Mucosa of descending colon (tissue), 3 donors: Measurements from ENCODE around the gene PALM2AKAP2. TPM values are rescaled to one million over a fixed set of nuclear protein-coding genes. Genes with fewer than 3 reads are reported as not detected.

Source experiments
- ATAC-seq: fragments of 200-7000 bp; cut with Tn5 transposase; one replicate; pipeline ENCODE4 v1.9.1; 2020; ENCODE audit warnings: mild to moderate bottlenecking, moderate library complexity
- DNase-seq, 3 donors: peaks; one replicate each; pipeline ENCODE4 v3.0.0-alpha.2; 2020
- H3K36me3 ChIP-seq: fragments of 200-600 bp; one replicate; pipeline ENCODE4 v1.8.0; 2021; ENCODE audit warnings: low read depth, mild to moderate bottlenecking
- H3K4me1 ChIP-seq: fragments of 200-600 bp; one replicate; pipeline ENCODE4 v1.8.0; 2021; ENCODE audit warnings: low read depth, mild to moderate bottlenecking
- H3K4me3 ChIP-seq: fragments of 200-600 bp; one replicate; pipeline ENCODE4 v1.8.0; 2021; ENCODE audit warnings: mild to moderate bottlenecking
- H3K9me3 ChIP-seq: fragments of 200-600 bp; one replicate; pipeline ENCODE4 v1.8.0; 2021; ENCODE audit warnings: mild to moderate bottlenecking
- intact Hi-C, 2 donors: fragments of 100-400 bp; cut with DNase I in 1 of 2; cut with micrococcal nuclease in 1 of 2; formaldehyde crosslinking; loops; one replicate each; pipeline versions ENCODE4 v1.11.0 to v1.11.1; 2022; cut with DNase I, micrococcal nuclease
- total RNA-seq, 3 donors: library from RNA; stranded (reverse); fragmentation: NEBNext Ultra II Directional in 2 of 3; extraction: Animal tissue kit (Norgen Biotek cat#: 25700) in 2 of 3; gene quantifications; one replicate each; pipeline versions ENCODE4 v1.2.1 to v1.2.4, GENCODE V29; 2021 to 2023
- TF ChIP-seq, protein P1 (sequence below): fragments of 200-600 bp; IDR thresholded peaks from one replicate; pipeline ENCODE4 v1.8.0; 2022; ENCODE audit warnings: antibody characterized with exemption, mild to moderate bottlenecking
- donor health status: DM: no; HTN: no; CAD: no; lungs with moderate emphysema.
- donor health status: DM: no; HTN: no; CAD: no.
- donor health status: DM: no; HTN: yes; CAD: no.

PALM2AKAP2 gene
- total RNA-seq, 3 donors from 2014 or later, result 0.69 to 5.3 (median 2.0) TPM

DNA sequence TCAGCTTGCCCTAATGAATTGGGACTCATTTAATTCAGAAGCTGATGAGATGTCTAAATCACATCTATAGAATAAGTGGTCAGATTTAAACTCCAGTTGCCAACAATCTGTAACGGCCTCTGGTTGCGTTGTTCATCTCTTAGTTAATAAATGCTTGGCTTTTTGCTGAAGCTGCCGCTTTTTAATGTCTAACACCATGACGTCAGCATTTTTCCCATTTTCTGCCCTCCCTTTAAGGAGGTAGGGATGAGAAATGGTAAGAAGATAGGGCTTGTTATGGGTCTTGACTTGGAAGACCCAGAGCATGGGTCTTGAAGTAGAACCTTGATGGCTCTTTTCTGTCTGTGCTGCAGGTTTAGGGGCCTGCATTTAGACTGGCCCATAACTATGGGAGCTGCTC is 33.3 kb downstream of the PALM2AKAP2 start:
- TF ChIP-seq, protein P1, sequence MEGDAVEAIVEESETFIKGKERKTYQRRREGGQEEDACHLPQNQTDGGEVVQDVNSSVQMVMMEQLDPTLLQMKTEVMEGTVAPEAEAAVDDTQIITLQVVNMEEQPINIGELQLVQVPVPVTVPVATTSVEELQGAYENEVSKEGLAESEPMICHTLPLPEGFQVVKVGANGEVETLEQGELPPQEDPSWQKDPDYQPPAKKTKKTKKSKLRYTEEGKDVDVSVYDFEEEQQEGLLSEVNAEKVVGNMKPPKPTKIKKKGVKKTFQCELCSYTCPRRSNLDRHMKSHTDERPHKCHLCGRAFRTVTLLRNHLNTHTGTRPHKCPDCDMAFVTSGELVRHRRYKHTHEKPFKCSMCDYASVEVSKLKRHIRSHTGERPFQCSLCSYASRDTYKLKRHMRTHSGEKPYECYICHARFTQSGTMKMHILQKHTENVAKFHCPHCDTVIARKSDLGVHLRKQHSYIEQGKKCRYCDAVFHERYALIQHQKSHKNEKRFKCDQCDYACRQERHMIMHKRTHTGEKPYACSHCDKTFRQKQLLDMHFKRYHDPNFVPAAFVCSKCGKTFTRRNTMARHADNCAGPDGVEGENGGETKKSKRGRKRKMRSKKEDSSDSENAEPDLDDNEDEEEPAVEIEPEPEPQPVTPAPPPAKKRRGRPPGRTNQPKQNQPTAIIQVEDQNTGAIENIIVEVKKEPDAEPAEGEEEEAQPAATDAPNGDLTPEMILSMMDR, result no peak
- ATAC-seq (no peak), DNase-seq (no peak)
- H3K9me3 ChIP-seq, result no peaks in the 10 kb centered on the region
- H3K4me1 ChIP-seq, result no peaks in the 10 kb centered on the region
- intact Hi-C loops, result no loop called here
- no peaks in the 10 kb centered on the region for H3K36me3 ChIP-seq
- H3K4me3 ChIP-seq, result no peak overlapping the region

DNA sequence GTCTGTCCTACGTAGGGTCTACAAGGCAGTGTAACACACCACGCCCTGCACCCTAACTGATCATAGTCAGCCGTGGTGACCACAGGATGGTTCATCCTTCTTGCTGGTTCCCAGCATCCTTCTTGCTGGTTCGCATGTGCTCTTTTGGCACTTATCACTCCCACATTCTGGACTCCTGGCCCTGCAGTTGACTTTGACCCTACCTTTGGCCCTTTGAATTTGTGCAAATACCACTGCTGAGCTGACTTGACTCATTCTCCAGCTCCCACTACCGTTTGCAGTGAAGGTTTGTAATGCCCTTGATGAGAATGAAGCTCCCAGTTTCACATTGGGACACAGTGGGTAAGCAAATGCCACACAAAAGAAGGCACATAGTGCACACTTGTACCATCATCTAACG is 33.8 kb downstream of the PALM2AKAP2 start:
- Histone ChIP-seq H3K4me3 (no peak overlapping the region), H3K9me3 (no peaks in the 10 kb centered on the region), H3K4me1 (no peaks in the 10 kb centered on the region), H3K36me3 (no peaks in the 10 kb centered on the region)
- TF ChIP-seq, protein P1, result no peak
- DNase-seq (no peak), ATAC-seq (no peak)
- intact Hi-C loops, result no loop called here

DNA sequence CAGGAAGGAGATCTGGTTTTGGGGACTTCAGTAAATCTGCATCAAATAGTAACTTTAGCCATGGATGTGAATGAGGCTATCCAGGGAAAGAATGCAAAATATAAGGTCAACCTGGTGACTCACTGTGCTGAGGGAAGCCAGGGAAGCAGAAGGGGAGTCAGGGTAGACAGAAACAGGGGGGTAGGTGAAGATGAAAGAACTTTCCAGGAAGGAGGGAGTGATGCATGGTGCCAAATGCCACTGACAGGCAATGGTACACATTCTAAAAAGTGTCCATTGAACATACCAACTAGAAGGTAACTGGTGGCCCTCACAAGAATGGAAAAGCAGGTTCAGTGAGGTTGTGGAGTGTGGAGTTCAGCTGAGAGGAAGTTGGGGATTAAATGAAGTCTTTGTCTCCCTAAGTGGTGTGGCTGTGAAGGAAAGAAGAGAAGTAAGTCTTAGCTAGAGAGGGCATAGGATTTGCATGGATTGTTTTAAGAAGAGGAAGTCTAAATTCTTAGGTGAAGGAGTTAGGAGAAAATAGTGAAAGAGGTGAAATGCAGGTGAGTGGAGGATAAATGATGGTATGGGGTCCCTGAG is 35.5 kb downstream of the PALM2AKAP2 start:
- ATAC-seq, result no peak
- no peak overlapping the region for H3K4me3 ChIP-seq
- no peaks in the 10 kb centered on the region for H3K9me3 ChIP-seq
- no peaks in the 10 kb centered on the region for H3K36me3 ChIP-seq
- DNase-seq, result no peak
- H3K4me1 ChIP-seq, result no peaks in the 10 kb centered on the region
- TF ChIP-seq, protein P1, result no peak
- intact Hi-C loops, result loop anchor here (5.0 kb wide), 2 partner anchors 238 to 243 kb away; no protein-coding TSS in a partner anchor

DNA sequence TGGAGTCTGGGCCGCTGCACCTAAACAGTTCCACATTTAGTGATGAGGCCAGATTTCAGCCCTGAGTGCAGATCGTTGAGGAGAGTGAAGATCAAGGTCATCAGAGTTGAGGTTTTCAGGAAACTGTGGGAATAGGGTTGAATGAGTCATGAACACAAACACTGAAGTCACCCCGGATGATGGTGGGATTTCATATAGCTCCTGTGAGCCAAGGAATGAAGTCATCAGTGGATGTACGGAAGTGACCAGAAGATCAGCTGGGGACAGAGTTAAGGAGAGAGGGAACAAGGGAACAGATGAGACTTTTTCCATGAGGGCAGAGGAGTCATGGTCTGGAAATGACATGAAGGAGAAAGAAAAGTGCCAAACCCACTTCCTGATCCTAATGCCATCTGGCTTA is 36.5 kb downstream of the PALM2AKAP2 start:
- intact Hi-C loops, result loop anchor here (5.0 kb wide), 2 partner anchors 239 to 244 kb away; no protein-coding TSS in a partner anchor
- TF ChIP-seq, protein P1, result no peak
- ATAC-seq (peak; percentile 70), DNase-seq (peak in 1 of 3 donors; percentile 7)
- no peaks in the 10 kb centered on the region for H3K4me1 ChIP-seq
- H3K9me3 ChIP-seq, result no peaks in the 10 kb centered on the region
- H3K36me3 ChIP-seq, result no peaks in the 10 kb centered on the region
- H3K4me3 ChIP-seq, result no peak overlapping the region

DNA sequence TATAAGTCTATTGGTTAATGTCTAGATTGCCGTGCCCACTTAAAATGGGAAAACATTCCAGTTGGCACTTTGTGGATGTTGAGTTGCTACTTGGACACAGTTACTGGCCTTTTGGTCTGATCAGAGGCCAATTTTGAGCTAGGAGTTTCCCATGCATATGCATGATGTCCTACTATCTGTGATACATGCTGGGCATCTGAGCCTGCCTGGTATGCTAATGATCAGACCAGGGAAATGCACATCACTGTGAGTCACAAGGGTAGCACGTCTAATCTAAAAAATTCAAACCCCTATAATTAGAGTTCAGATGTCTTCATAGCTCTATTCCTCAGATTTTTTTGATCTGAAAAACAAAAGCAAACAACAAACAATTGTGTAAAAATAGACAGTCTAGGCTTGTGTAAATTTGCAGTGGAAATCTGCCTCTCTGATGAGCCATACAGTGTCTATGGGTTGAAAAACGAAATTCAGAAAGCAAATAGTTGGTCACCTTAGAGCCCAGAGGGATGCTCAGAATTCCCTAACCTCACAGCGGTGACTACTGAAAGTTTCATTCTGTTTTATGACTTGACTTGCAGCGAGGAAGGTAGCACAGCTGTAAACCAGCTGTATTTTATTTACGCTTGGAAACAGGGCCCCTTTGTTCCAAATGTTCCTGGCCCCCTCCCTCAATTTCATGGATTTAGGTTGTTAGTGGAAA is 37.3 kb downstream of the PALM2AKAP2 start:
- no peaks in the 10 kb centered on the region for H3K4me1 ChIP-seq
- H3K4me3 ChIP-seq, result no peak overlapping the region
- ATAC-seq (no peak), DNase-seq (no peak)
- intact Hi-C loops, result loop anchor here (5.0 kb wide), 2 partner anchors 240 to 245 kb away; no protein-coding TSS in a partner anchor
- TF ChIP-seq, protein P1, result no peak
- no peaks in the 10 kb centered on the region for H3K9me3 ChIP-seq
- H3K36me3 ChIP-seq, result no peaks in the 10 kb centered on the region
